Activated CD8-positive, alpha-beta memory T cell treated with anti-CD3 and anti-CD28 coated beads, Interleukin-2, amount 50 U/mL, for 1 hour (primary cell): Measurements from ENCODE around the gene DDX27.

Experiments used
- DNase-seq: peaks from one replicate; pipeline ENCODE4 v3.0.0-alpha.2; 2020; ENCODE audit errors: extremely low read depth

Gene DDX27

DNA sequence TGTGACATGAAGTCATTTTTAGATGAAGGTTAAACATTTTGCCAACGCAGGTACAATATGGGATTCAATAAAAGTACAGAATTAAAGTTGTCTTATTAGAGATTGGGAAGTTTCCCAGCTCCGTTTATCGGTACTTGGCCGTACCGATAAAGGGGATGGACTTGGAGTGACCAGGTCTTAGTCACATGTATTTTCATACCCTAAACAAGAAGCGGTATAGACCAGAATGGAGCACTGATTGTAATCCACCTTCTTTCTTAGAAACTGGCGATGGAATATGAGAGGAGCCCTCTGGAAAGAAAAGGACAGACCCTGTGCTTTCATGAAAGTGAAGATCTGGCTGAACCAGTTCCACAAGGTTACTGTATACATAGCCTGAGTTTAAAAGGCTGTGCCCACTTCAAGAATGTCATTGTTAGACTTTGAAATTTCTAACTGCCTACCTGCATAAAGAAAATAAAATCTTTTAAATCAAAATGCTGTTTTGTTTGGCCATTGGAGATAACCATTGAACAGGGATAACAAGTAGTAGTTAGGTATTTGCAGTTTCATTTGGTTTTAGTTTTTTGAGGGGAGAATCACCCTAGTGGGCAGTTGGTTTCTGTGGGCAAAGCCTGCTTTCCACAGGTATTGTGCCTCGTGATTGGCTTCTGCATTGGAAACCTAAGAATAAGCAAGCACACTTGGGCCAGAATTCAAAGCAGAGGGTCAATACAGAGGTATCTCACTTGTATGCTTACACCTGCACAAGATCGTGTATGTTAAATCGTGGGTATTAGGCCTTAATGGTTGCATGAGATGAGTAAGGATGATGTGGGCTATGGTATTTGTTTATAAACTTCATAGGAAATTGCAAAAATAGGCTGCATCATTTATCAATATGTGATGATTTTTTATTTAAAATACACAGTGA lies 69.8 kb downstream of the DDX27 start:
- DNase-seq = no peak

- no peak for DNase-seq
Observed at GRCh38 chr20:49290608-49291191, 71.5 kb downstream of the DDX27 start.

DNA sequence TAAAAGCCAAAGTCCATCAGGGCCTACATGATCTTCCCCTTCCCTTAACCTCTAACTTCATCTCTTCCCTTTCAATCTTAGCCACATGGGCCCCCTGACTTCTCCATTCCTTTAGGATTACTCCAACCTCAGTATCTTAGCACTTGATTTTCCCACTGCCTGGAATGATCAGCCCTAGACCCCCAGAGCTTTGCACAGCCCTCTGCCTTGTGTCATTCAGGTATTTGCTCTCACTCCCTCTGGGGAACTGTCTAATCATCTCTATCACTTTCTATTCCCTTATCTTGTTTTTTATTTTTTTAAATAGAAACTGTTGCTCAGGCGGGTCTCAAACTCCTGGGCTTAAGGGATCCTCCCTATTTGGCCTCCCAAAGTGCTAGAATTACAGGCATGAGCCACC lies 72.0 kb downstream of the DDX27 start:
- DNase-seq = no peak

DNA sequence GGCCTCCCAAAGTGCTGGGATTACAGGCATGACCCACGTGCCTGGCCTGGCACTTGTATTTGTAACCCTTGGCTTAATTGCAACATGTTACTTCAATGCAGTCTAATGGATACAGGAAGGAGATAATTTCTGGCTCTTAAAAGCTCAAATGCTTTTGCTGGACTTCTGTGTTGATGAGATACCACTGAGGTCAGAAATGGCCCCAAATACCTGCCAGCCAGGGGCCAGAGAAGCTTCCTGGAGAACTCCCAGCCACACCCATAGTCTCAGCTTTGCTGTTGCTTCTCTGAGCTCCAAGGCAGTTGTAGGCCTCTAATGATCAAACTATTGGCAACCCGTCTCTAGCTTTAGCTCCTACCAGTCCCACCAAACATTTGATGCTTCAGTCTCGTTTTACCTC lies 72.8 kb downstream of the DDX27 start:
- DNase-seq = no peak

DNA sequence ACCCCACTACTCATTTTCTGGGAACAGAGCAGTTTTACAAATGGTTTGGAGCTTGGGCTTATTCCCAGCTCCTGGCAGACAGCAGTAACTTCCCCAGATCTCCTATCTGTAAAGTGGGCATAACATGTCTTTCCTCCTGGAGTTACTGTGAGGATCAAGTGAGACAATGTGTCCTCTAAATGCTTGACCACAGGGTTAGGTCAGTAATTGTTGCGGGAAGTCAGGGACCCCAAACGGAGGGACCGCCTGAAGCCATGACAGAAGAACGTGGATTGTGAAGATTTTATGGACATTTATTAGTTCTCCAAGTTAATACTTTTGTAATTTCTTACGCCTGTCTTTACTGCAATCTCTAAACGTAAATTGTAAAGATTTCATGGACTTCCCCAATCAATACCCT lies 73.9 kb downstream of the DDX27 start:
- DNase-seq = no peak
